ENCODE data around the gene LDHD. TPM values are rescaled to one million over a fixed set of nuclear protein-coding genes. Genes with fewer than 3 reads are reported as not detected.

The LDHD gene
- total and polyA plus RNA-seq, 10 of the 15 experiments (the other 5 are each of a cell fraction or from before 2014, with no cell fraction given) = 0.10 to 0.12 TPM; not detected in 8

DNA sequence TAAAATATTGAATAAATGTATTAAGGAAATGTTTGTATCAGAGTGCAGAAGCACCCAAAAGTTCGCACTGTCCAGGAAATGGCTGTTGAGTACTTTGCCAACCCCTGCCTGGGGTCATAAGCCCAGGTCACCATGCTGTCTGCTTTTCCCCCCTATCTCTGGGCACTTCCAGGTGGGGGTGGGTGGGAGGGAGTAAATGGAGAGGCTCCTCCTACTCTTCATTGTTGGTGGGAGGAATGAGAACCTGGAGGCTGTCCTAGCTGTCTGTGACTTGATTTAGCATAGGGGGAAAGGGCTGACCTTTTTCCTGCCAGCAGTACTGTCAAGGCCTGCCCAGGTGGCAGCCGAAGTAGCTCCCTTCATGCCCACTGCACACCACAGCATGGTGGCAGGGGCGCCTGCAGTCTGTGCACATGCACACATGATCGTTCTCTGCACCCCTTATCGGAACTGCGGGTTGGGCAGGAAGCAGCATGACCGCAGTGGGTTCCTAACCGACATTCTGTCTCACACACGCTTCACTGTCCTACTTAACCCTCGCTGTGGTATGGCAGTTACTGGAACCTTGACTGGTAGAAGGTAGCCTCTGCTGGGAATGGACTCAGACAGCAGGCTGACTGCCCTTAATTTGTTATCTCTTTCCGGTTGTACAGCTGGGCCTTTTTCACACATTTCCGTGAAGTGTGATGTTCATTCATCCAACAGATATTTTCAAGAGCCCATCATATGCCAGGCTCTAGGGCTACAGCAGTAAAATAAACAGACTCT lies 41.5 kb downstream of the LDHD start (continued):
- no peak for TF ChIP-seq TCF12 (IDR thresholded peaks at IDR 0.05; ENCODE audit: low read depth, low read length)
- no peak for TF ChIP-seq HDGF (IDR thresholded peaks at IDR 0.05)
- TF ChIP-seq ZSCAN29 (IDR thresholded peaks at IDR 0.05) = no peak
- no peak for TF ChIP-seq JUNB (IDR thresholded peaks at IDR 0.05)
- no peak for TF ChIP-seq KAT2A (conservative IDR thresholded peaks at IDR 0.05; ENCODE audit: control insufficient read depth, low read depth, low read length)
- no peak for TF ChIP-seq ZZZ3 (IDR thresholded peaks at IDR 0.05; ENCODE audit: control insufficient read depth, insufficient read length, low read depth)
- TF ChIP-seq POLR2A (IDR thresholded peaks at IDR 0.05; ENCODE audit: low read depth, low read length) = peak; percentile 58
- TF ChIP-seq, protein P1, sequence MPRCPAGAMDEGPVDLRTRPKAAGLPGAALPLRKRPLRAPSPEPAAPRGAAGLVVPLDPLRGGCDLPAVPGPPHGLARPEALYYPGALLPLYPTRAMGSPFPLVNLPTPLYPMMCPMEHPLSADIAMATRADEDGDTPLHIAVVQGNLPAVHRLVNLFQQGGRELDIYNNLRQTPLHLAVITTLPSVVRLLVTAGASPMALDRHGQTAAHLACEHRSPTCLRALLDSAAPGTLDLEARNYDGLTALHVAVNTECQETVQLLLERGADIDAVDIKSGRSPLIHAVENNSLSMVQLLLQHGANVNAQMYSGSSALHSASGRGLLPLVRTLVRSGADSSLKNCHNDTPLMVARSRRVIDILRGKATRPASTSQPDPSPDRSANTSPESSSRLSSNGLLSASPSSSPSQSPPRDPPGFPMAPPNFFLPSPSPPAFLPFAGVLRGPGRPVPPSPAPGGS (IDR thresholded peaks at IDR 0.05; ENCODE audit: borderline replicate concordance, insufficient read depth, low read depth, low read length, poor library complexity, severe bottlenecking) = no peak
- TF ChIP-seq, protein P2, sequence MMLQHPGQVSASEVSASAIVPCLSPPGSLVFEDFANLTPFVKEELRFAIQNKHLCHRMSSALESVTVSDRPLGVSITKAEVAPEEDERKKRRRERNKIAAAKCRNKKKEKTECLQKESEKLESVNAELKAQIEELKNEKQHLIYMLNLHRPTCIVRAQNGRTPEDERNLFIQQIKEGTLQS (IDR thresholded peaks at IDR 0.05; ENCODE audit: borderline replicate concordance, extremely low read depth, low read depth, low read length) = no peak
- TF ChIP-seq, protein P3, sequence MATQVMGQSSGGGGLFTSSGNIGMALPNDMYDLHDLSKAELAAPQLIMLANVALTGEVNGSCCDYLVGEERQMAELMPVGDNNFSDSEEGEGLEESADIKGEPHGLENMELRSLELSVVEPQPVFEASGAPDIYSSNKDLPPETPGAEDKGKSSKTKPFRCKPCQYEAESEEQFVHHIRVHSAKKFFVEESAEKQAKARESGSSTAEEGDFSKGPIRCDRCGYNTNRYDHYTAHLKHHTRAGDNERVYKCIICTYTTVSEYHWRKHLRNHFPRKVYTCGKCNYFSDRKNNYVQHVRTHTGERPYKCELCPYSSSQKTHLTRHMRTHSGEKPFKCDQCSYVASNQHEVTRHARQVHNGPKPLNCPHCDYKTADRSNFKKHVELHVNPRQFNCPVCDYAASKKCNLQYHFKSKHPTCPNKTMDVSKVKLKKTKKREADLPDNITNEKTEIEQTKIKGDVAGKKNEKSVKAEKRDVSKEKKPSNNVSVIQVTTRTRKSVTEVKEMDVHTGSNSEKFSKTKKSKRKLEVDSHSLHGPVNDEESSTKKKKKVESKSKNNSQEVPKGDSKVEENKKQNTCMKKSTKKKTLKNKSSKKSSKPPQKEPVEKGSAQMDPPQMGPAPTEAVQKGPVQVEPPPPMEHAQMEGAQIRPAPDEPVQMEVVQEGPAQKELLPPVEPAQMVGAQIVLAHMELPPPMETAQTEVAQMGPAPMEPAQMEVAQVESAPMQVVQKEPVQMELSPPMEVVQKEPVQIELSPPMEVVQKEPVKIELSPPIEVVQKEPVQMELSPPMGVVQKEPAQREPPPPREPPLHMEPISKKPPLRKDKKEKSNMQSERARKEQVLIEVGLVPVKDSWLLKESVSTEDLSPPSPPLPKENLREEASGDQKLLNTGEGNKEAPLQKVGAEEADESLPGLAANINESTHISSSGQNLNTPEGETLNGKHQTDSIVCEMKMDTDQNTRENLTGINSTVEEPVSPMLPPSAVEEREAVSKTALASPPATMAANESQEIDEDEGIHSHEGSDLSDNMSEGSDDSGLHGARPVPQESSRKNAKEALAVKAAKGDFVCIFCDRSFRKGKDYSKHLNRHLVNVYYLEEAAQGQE (IDR thresholded peaks at IDR 0.05; ENCODE audit: low read depth, low read length) = no peak
- TF ChIP-seq, protein P4, sequence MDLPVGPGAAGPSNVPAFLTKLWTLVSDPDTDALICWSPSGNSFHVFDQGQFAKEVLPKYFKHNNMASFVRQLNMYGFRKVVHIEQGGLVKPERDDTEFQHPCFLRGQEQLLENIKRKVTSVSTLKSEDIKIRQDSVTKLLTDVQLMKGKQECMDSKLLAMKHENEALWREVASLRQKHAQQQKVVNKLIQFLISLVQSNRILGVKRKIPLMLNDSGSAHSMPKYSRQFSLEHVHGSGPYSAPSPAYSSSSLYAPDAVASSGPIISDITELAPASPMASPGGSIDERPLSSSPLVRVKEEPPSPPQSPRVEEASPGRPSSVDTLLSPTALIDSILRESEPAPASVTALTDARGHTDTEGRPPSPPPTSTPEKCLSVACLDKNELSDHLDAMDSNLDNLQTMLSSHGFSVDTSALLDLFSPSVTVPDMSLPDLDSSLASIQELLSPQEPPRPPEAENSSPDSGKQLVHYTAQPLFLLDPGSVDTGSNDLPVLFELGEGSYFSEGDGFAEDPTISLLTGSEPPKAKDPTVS (IDR thresholded peaks at IDR 0.05; ENCODE audit: low read depth, low read length) = no peak
- TF ChIP-seq, protein P5, sequence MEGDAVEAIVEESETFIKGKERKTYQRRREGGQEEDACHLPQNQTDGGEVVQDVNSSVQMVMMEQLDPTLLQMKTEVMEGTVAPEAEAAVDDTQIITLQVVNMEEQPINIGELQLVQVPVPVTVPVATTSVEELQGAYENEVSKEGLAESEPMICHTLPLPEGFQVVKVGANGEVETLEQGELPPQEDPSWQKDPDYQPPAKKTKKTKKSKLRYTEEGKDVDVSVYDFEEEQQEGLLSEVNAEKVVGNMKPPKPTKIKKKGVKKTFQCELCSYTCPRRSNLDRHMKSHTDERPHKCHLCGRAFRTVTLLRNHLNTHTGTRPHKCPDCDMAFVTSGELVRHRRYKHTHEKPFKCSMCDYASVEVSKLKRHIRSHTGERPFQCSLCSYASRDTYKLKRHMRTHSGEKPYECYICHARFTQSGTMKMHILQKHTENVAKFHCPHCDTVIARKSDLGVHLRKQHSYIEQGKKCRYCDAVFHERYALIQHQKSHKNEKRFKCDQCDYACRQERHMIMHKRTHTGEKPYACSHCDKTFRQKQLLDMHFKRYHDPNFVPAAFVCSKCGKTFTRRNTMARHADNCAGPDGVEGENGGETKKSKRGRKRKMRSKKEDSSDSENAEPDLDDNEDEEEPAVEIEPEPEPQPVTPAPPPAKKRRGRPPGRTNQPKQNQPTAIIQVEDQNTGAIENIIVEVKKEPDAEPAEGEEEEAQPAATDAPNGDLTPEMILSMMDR (IDR thresholded peaks at IDR 0.05 in 2 of 3, conservative IDR thresholded peaks at IDR 0.05 in 1 of 3; ENCODE audit: control insufficient read depth in 2 of 3, extremely low read depth in 1 of 3, insufficient read depth in 1 of 3, low read depth in 3 of 3, low read length in 3 of 3) = no peak
- TF ChIP-seq BACH1 (IDR thresholded peaks at IDR 0.05; ENCODE audit: borderline replicate concordance) = no peak
- TF ChIP-seq, protein P6, sequence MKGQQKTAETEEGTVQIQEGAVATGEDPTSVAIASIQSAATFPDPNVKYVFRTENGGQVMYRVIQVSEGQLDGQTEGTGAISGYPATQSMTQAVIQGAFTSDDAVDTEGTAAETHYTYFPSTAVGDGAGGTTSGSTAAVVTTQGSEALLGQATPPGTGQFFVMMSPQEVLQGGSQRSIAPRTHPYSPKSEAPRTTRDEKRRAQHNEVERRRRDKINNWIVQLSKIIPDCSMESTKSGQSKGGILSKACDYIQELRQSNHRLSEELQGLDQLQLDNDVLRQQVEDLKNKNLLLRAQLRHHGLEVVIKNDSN (IDR thresholded peaks at IDR 0.05; ENCODE audit: borderline replicate concordance, extremely low read length, insufficient read depth, low read depth, low read length) = no peak
- no peak for TF ChIP-seq FOXM1 (IDR thresholded peaks at IDR 0.05; ENCODE audit: low read depth, low read length)
- TF ChIP-seq POU2F2 (IDR thresholded peaks at IDR 0.05; ENCODE audit: borderline replicate concordance, low read depth, low read length) = no peak; the same call in 2 of the 3 replicates
- TF ChIP-seq FOXK2 (IDR thresholded peaks at IDR 0.05) = no peak
- no peak for TF ChIP-seq STAT3 (IDR thresholded peaks at IDR 0.05; ENCODE audit: low read depth, low read length)
- peak; percentile 34; the same call in 1 of the 2 replicates for TF ChIP-seq CREB1 (IDR thresholded peaks at IDR 0.05; ENCODE audit: low read depth)
